Measurements from ENCODE around the gene AK8. TPM values are rescaled to one million over a fixed set of nuclear protein-coding genes. Genes with fewer than 3 reads are reported as not detected.
"Not testable (repeated sequence)": the region's sequence is repeated elsewhere in the genome, so short reads cannot be mapped to it uniquely, and the experiment has no call there.

The AK8 gene
- total and polyA plus RNA-seq, 2 experiments from 2014 or later: 0.40 to 4.5 TPM

DNA sequence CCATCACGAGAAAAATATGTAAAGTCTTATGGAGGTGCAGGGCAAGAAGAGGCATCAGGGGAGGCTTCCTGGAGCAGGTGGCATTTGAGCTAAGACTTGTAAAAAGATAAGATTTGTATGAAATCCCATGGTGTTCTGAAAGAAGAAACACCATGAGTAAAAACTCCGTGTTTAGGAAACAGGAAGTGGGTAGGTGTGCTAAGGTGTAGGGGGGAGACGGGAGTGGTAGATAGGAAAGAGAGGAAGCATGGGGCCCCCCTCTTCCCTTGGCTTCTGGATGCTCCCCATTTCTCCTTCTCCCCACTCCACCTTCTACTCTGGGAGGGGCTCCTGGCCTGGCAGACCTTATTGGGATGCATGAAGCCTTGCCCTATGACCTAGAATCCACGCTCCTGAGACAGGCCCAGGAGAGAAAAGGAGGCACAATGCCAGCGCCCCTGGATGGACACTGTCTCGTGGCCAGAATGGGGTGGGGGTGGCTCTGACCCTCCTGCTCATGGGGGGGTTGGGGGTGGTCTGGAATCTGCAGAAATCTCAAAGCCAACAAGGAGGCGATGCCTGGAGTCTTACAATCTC, 104.2 kb downstream of the AK8 start:
- 84% methylated on average over 7 of the region's 7 CpGs for WGBS (ENCODE audit: low lambda C conversion rate, missing lambda C conversion rate)
- no peaks in the 10 kb centered on the region for H3K36me3 ChIP-seq (replicated peaks; ENCODE audit: insufficient read depth, low read depth)
- H3K4me1 ChIP-seq (ENCODE audit: insufficient read depth): peaks cover 9% of the 10 kb centered on the region
- H3K9me3 ChIP-seq (ENCODE audit: low read depth): no peaks in the 10 kb centered on the region
- no peaks in the 10 kb centered on the region for H3K27me3 ChIP-seq
- H2AFZ ChIP-seq: no peak overlapping the region
- no peak overlapping the region for H3K27ac ChIP-seq
- no peaks in the 10 kb centered on the region for H3K79me2 ChIP-seq
- H3K4me3 ChIP-seq: no peak overlapping the region
- no peaks in the 10 kb centered on the region for H3K9me2 ChIP-seq (replicated peaks; ENCODE audit: insufficient read depth)
- DNase-seq (ENCODE audit: low spot score): no peak
- H3K4me2 ChIP-seq: no peak overlapping the region
- no peaks in the 10 kb centered on the region for H4K20me1 ChIP-seq (ENCODE audit: insufficient read depth, poor library complexity, severe bottlenecking)
- TF ChIP-seq, protein P1, sequence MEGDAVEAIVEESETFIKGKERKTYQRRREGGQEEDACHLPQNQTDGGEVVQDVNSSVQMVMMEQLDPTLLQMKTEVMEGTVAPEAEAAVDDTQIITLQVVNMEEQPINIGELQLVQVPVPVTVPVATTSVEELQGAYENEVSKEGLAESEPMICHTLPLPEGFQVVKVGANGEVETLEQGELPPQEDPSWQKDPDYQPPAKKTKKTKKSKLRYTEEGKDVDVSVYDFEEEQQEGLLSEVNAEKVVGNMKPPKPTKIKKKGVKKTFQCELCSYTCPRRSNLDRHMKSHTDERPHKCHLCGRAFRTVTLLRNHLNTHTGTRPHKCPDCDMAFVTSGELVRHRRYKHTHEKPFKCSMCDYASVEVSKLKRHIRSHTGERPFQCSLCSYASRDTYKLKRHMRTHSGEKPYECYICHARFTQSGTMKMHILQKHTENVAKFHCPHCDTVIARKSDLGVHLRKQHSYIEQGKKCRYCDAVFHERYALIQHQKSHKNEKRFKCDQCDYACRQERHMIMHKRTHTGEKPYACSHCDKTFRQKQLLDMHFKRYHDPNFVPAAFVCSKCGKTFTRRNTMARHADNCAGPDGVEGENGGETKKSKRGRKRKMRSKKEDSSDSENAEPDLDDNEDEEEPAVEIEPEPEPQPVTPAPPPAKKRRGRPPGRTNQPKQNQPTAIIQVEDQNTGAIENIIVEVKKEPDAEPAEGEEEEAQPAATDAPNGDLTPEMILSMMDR (IDR thresholded peaks at IDR 0.05; ENCODE audit: poor library complexity): no peak
- TF ChIP-seq EZH2phosphoT487 (IDR thresholded peaks at IDR 0.05; ENCODE audit: low read depth, severe bottlenecking, unreplicated experiment): no peak
- TF ChIP-seq EZH2 (IDR thresholded peaks at IDR 0.05; ENCODE audit: borderline replicate concordance): no peak

GRCh38 chr9:132773093-132773492, 105.0 kb downstream of the AK8 start:
- H4K20me1 ChIP-seq (ENCODE audit: insufficient read depth, poor library complexity, severe bottlenecking): no peaks in the 10 kb centered on the region
- H3K27me3 ChIP-seq: no peaks in the 10 kb centered on the region
- 96% methylated on average over 2 of the region's 2 CpGs for WGBS (ENCODE audit: low lambda C conversion rate, missing lambda C conversion rate)
- H3K9me2 ChIP-seq (replicated peaks; ENCODE audit: insufficient read depth): no peaks in the 10 kb centered on the region
- H3K27ac ChIP-seq: no peak overlapping the region
- H3K79me2 ChIP-seq: no peaks in the 10 kb centered on the region
- peaks cover 9% of the 10 kb centered on the region for H3K4me1 ChIP-seq (ENCODE audit: insufficient read depth)
- no peak for DNase-seq (ENCODE audit: low spot score)
- no peak overlapping the region for H3K4me3 ChIP-seq
- no peaks in the 10 kb centered on the region for H3K9me3 ChIP-seq (ENCODE audit: low read depth)
- no peak overlapping the region for H2AFZ ChIP-seq
- no peaks in the 10 kb centered on the region for H3K36me3 ChIP-seq (replicated peaks; ENCODE audit: insufficient read depth, low read depth)
- H3K4me2 ChIP-seq: no peak overlapping the region
- TF ChIP-seq EZH2phosphoT487 (IDR thresholded peaks at IDR 0.05; ENCODE audit: low read depth, severe bottlenecking, unreplicated experiment) (no peak), EZH2 (IDR thresholded peaks at IDR 0.05; ENCODE audit: borderline replicate concordance) (no peak)
- TF ChIP-seq, protein P1 (IDR thresholded peaks at IDR 0.05; ENCODE audit: poor library complexity): no peak

- H3K9me2 ChIP-seq (replicated peaks; ENCODE audit: insufficient read depth); H3K36me3 ChIP-seq (replicated peaks; ENCODE audit: insufficient read depth, low read depth); DNase-seq (ENCODE audit: low spot score); H3K4me2 ChIP-seq; H4K20me1 ChIP-seq (ENCODE audit: insufficient read depth, poor library complexity, severe bottlenecking); H2AFZ ChIP-seq; H3K9me3 ChIP-seq (ENCODE audit: low read depth); H3K27ac ChIP-seq; H3K4me3 ChIP-seq; H3K4me1 ChIP-seq (ENCODE audit: insufficient read depth); H3K27me3 ChIP-seq; H3K79me2 ChIP-seq: not testable (repeated sequence)
- WGBS (ENCODE audit: low lambda C conversion rate, missing lambda C conversion rate): 96% methylated on average over 5 of the region's 5 CpGs
Observed at GRCh38 chr9:132771752-132772151, 106.3 kb downstream of the AK8 start.

GRCh38 chr9:132770770-132771310, 107.2 kb downstream of the AK8 start:
- H3K36me3 ChIP-seq (replicated peaks; ENCODE audit: insufficient read depth, low read depth): no peaks in the 10 kb centered on the region
- no peaks in the 10 kb centered on the region for H3K27me3 ChIP-seq
- no peaks in the 10 kb centered on the region for H3K9me2 ChIP-seq (replicated peaks; ENCODE audit: insufficient read depth)
- 79% methylated on average over 10 of the region's 10 CpGs for WGBS (ENCODE audit: low lambda C conversion rate, missing lambda C conversion rate)
- no peak overlapping the region for H3K27ac ChIP-seq
- DNase-seq (ENCODE audit: low spot score): no peak
- H2AFZ ChIP-seq: peak overlapping the region; percentile 83
- H3K4me1 ChIP-seq (ENCODE audit: insufficient read depth): peaks cover 9% of the 10 kb centered on the region
- TF ChIP-seq EZH2 (IDR thresholded peaks at IDR 0.05; ENCODE audit: borderline replicate concordance): no peak
- TF ChIP-seq EZH2phosphoT487 (IDR thresholded peaks at IDR 0.05; ENCODE audit: low read depth, severe bottlenecking, unreplicated experiment): no peak
- TF ChIP-seq, protein P1 (IDR thresholded peaks at IDR 0.05; ENCODE audit: poor library complexity): no peak
- no peaks in the 10 kb centered on the region for H3K9me3 ChIP-seq (ENCODE audit: low read depth)
- peak overlapping the region; percentile 82 for H3K4me2 ChIP-seq
- H4K20me1 ChIP-seq (ENCODE audit: insufficient read depth, poor library complexity, severe bottlenecking): no peaks in the 10 kb centered on the region
- H3K4me3 ChIP-seq: peak overlapping the region; percentile 56
- H3K79me2 ChIP-seq: no peaks in the 10 kb centered on the region
